Raji (cell line): Measurements from ENCODE around the gene FHOD3.

Experiments
- POLR2A ChIP-seq: IDR thresholded peaks from 2 replicates; pipeline ENCODE4 v1.6.1; 2011; ENCODE audit warnings: low read depth, low read length, control low read depth; ENCODE audit not compliant: insufficient read depth

The FHOD3 gene

GRCh38 chr18:36543030-36543429 is 245.5 kb downstream of the FHOD3 start:
- TF ChIP-seq POLR2A, result no peak

GRCh38 chr18:36543991-36544725 is 246.6 kb downstream of the FHOD3 start:
- no peak for TF ChIP-seq POLR2A

- no peak for TF ChIP-seq POLR2A
Observed at GRCh38 chr18:36545821-36546427, 248.4 kb downstream of the FHOD3 start.

- no peak for TF ChIP-seq POLR2A
Observed at GRCh38 chr18:36546876-36547275, 249.4 kb downstream of the FHOD3 start.

- TF ChIP-seq POLR2A, result no peak
Observed at GRCh38 chr18:36547544-36547943, 250.0 kb downstream of the FHOD3 start.

- no peak for TF ChIP-seq POLR2A
Observed at GRCh38 chr18:36558234-36558633, 260.7 kb downstream of the FHOD3 start.

GRCh38 chr18:36559149-36559857 is 261.8 kb downstream of the FHOD3 start:
- TF ChIP-seq POLR2A, result no peak

- no peak for TF ChIP-seq POLR2A
Observed at GRCh38 chr18:36560187-36560586, 262.7 kb downstream of the FHOD3 start.

GRCh38 chr18:36561046-36561445 is 263.5 kb downstream of the FHOD3 start:
- TF ChIP-seq POLR2A, result no peak

GRCh38 chr18:36564841-36565240 is 267.3 kb downstream of the FHOD3 start:
- no peak for TF ChIP-seq POLR2A

- no peak for TF ChIP-seq POLR2A
Observed at GRCh38 chr18:36567800-36568199, 270.3 kb downstream of the FHOD3 start.

- TF ChIP-seq POLR2A, result no peak
Observed at GRCh38 chr18:36568487-36568886, 271.0 kb downstream of the FHOD3 start.

GRCh38 chr18:36572135-36572856 is 274.8 kb downstream of the FHOD3 start:
- no peak for TF ChIP-seq POLR2A

GRCh38 chr18:36576339-36576738 is 278.8 kb downstream of the FHOD3 start:
- no peak for TF ChIP-seq POLR2A
